ENCODE measurements around the gene PARP8.
"Not testable (repeated sequence)": the region's sequence is repeated elsewhere in the genome, so short reads cannot be mapped to it uniquely, and the experiment has no call there.

PARP8 gene

DNA sequence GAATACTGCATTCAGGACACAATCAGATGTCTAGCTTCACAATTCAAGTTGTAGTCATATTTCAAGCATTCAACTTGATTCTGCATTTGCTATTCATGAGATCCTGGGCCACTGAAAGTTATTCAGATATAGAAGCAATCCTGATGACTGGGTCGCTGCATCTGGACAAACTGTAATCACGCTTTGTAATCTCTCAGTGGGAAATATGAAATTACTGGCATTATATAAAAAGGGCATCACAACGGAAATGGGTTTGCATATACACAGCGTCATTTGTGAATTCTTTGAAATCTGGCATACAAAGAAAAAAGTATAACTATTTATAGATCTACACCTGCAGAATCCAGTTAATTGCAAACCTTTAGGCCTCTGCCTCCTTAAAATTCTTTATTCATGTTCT is 102.2 kb downstream of the PARP8 start:
- DNase-seq (ENCODE audit: low read depth in 3 of 3) = no peak

DNA sequence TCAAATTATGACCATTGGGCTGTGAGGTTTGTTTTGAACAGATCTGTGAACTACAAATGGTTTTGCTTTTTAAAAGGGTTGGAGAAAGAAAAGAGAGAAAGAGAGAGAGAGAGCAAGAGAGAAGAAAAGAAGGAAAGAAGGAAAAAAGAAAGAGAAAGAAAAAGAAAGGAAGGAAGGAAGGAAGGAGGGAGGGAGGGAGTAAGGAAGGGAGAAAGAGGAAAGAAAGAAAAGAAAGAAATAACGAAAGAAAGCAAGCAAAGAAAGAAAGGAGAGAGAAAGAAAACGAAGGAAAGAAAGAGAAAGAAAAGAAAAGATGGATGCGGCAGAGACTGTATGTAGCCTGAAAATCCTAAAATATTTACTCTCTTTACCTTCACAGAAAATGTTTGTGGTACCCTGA is 104.0 kb downstream of the PARP8 start:
- DNase-seq (ENCODE audit: low read depth in 3 of 3) = no peak

DNA sequence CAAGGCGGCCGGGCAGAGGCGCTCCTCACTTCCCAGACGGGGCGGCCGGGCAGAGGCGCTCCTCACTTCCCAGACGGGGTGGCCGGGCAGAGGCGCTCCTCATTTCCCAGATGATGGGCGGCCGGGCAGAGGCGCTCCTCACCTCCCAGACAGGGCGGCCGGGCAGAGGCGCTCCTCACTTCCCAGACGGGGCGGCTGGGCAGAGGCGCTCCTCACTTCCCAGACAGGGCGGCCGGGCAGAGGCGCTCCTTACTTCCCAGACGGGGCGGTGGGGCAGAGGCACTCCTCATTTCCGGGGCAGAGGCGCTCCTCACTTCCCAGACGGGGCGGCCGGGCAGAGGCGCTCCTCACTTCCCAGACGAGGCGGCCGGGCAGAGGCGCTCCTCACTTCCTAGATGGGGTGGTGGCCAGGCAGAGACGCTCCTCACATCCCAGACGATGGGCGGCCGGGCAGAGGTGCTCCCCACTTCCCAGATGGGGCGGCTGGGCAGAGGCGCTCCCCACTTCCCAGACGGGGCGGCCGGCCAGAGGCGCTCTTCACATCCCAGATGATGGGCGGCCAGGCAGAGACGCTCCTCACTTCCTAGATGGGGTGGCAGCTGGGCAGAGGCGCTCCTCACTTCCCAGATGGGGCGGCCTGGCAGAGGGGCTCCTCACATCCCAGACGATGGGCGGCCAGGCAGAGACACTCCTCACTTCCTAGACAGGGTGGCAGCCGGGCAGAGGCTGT is 108.2 kb downstream of the PARP8 start:
- not testable (repeated sequence) for DNase-seq (ENCODE audit: low read depth in 3 of 3)

DNA sequence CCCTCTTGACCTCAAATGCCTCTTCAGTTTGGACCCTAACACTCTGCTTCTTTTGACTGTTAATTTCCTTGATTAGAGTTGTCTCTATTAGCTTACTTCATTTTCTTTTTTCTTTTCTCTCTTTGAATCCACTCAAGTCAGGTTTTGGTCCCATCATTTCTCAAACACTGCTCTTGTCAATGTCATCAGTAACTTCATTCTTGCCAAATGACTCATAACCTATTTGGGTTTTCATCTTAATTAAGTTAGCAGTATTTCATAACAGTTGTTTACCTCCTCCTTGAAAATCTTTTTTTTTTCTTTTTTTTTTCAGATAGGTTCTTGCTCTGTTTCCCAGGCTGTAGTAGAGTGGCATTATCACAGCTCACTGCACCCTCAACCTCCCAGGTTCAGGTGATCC is 119.6 kb downstream of the PARP8 start:
- DNase-seq (ENCODE audit: low read depth in 3 of 3) = no peak

DNA sequence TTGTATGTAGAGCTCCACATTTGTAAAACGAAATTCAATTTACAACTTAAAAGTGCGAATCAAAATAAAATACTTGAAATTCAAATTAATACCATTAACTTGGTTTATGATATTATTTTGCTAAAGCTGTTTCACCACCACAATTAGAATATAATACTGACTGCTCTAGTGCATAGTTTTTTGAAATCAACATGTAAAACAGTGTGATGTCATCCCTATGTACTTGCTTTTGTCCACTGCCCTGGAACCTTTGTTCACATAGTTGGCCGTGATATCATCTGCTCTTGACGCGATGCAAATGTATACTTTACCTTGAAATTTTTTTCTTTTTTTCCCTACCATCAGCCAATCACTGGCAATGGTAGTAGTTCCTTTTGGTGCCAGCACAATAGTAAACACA is 125.4 kb downstream of the PARP8 start:
- no peak for DNase-seq (ENCODE audit: low read depth in 3 of 3)

DNA sequence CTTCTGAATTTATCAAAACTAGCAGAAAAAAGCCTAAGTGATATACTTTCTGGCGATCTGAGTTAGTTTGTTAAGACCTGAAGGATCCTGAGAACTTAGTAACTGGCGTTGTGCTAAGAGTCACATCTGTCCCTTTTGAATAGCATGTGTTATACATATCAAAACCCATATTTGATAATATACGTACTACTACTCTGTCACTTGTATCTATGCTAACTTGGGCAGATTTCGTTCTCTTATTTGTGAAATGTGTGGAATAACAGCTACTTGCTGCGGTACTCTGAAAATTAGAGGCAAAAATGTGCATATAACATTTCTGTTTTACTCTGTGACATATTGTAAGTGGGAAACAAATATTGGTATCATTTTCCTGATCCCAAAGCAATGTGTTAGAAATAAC is 126.4 kb downstream of the PARP8 start:
- DNase-seq (ENCODE audit: low read depth in 3 of 3) = no peak

DNA sequence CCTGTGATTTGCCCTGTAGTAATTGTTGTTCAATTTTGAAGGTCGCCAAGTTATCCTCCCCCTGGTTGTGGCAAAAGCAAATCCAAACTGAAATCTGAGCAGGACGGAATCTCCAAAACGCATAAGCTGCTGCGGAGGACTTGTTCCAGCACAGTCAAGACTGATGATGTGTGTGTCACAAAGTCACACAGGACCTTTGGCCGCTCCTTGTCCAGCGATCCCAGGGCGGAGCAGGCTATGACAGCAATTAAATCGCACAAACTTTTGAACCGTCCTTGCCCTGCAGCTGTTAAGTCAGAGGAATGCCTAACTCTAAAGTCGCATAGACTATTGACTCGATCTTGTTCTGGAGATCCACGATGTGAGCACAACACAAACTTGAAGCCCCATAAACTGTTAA is 128.4 kb downstream of the PARP8 start:
- DNase-seq (ENCODE audit: low read depth in 3 of 3) = no peak

GRCh38 chr5:50798002-50798401 is 131.6 kb downstream of the PARP8 start:
- no peak for DNase-seq (ENCODE audit: low read depth in 3 of 3)

- no peak for DNase-seq (ENCODE audit: low read depth in 3 of 3)
Measured at GRCh38 chr5:50799596-50799995, 133.2 kb downstream of the PARP8 start.

DNA sequence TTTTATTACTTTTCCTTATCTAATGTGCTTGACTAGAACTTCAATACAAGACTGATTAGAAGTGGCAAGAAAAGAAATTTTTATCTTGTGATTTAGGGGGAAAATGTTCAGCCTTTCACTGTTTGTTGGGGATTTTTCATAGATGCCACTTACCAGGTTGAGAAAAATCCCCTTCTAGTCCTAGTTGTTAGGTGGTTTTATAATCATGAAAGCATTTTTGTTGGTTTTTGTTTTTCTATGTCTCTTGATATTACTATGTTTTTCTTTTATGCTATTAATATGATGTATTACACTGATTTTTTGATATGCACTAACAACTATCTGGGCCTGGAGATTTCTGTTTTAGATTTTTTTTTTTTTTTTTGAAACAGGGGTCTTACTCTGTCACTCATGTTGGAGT is 134.0 kb downstream of the PARP8 start:
- DNase-seq (ENCODE audit: low read depth in 3 of 3) = no peak

DNA sequence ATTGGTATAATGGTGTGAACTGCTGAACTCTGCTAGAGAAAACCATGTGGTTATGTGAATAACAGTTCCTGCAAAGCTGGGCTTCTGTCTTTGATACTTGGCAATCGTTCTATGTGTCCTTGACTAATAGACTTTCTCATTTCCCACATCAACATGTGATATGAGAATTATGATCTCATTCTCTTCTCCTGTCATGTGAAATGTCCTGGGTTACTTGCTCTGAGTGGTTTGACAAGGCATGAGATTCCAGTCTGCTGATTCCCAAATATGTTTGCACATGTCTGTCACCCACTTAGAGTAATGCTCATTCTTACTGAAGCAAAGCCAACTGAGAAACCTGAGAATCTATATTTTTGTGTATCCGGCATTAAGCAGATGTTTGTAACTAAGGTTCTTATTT is 141.2 kb downstream of the PARP8 start:
- DNase-seq (ENCODE audit: low read depth in 3 of 3) = no peak

- DNase-seq (ENCODE audit: low read depth in 3 of 3) = no peak
Measured at GRCh38 chr5:50808406-50808805, 142.0 kb downstream of the PARP8 start.

GRCh38 chr5:50811746-50812145 is 145.3 kb downstream of the PARP8 start:
- DNase-seq (ENCODE audit: low read depth in 3 of 3) = not testable (repeated sequence)

DNA sequence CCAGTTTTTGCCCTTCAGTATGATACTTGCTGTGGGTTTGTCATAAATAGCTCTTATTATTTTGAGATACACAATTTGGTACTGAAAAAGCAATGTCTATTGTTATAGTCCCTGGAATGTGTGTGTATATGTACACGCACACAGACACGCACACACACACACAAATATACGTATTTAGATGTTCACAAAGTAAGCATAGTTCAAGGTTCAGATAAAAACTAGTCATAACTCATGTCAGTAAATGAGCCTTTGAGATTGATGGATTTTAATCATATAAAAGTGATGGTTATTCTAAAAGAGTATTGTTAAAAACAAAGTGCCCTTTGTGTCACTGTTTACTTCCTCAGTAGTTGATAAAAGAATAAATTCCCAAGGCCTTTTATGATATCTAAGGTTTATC is 147.3 kb downstream of the PARP8 start:
- DNase-seq (ENCODE audit: low read depth in 3 of 3) = no peak

- DNase-seq (ENCODE audit: low read depth in 3 of 3) = no peak
Measured at GRCh38 chr5:50814556-50814955, 148.1 kb downstream of the PARP8 start.

- DNase-seq (ENCODE audit: low read depth in 3 of 3) = no peak
Measured at GRCh38 chr5:50822046-50822445, 155.6 kb downstream of the PARP8 start.

GRCh38 chr5:50822761-50823160 is 156.3 kb downstream of the PARP8 start:
- DNase-seq (ENCODE audit: low read depth in 3 of 3) = no peak

GRCh38 chr5:50823568-50823967 is 157.1 kb downstream of the PARP8 start:
- DNase-seq (ENCODE audit: low read depth in 3 of 3) = no peak

DNA sequence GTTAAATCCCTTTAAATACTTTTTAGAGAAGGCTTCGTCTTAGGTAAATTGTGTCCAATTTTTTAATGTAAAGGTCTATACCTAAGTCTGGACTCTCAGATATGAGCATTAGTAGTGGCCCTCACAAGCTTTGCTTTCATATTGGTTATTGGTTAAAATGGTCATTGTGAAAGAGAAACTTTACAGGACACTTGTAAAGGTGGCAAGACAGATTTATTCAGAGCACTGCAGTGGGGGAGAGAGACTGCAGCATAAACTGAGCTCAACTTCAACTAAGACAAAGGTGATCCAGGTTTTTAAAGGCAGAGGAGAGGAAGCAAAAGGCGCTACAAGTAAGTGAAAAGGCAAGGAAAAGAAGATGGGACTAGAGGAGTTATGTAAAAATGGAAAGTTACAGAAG is 157.7 kb downstream of the PARP8 start:
- DNase-seq (ENCODE audit: low read depth in 3 of 3) = no peak

DNA sequence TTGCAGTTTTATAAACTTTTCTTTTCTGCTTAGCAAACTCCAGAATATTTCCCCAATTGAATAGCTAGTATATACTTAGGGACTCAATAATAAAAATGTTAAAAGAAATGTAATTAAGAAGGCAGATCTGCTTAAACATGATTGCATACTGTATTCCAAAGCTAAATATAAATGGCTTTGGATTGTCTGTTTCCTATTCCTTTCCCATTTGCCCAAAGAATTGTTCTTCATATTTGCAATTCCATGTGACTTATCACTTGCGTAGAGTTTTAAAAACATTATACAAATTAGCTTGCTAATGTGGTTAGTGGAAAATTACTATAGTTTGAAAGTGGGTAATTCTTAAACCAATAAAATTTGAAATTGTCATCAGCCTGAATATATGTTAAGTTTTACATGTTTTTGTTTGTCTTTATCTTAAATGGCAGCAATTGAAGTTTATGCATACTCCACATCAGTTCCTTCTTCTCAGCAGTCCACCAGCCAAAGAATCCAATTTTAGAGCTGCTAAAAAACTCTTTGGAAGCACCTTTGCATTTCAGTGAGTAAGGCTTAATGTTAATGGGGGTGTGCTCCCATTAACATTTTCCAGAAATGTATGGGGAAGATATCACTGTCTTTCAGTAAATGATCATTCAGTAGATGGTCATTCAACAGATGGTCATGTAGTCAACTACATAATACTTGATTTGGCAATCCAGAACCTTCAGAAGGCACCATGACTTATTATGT is 161.2 kb downstream of the PARP8 start:
- no peak for DNase-seq (ENCODE audit: low read depth in 3 of 3)

DNA sequence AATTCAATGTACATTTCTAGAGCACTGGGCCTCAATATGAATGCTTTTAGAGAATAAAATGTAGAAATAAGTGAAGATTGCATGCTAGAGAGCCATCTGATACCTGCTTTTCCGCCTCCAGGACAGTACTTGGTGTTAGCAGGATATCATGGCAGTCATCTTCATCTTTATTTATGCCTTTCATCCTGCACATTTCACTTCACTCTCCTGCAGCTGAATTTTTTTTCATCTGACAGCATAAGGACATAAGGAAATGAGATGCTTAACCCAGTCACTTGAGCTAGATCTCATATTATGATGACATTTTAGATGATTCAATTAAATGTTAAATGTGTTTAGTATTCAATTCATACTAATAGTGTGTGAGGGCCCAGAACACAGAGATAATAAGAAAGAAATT is 162.6 kb downstream of the PARP8 start:
- no peak for DNase-seq (ENCODE audit: low read depth in 3 of 3)

- DNase-seq (ENCODE audit: low read depth in 3 of 3) = no peak
Measured at GRCh38 chr5:50832657-50833284, 166.3 kb downstream of the PARP8 start.

- no peak for DNase-seq (ENCODE audit: low read depth in 3 of 3)
Measured at GRCh38 chr5:50836356-50836755, 169.9 kb downstream of the PARP8 start.

Data from stimulated activated CD4-positive, alpha-beta T cell treated with anti-CD3 and anti-CD28 coated beads, TNF-alpha, amount 100 ng/mL, for 4 hours (primary cell).